ENCODE results near the gene RSPH3.

Gene RSPH3

GRCh38 chr6:158947284-158947683 lies 52.7 kb downstream of the RSPH3 start:
- Histone ChIP-seq H3K4me1 (ENCODE audit: control insufficient read depth, low read length) (peaks cover 6% of the 10 kb centered on the region), H3K9me2 (replicated peaks; ENCODE audit: control insufficient read depth, low read length) (no peaks in the 10 kb centered on the region), H3K4me3 (ENCODE audit: low read length) (no peak overlapping the region), H3K36me3 (ENCODE audit: control insufficient read depth, low read length) (no peaks in the 10 kb centered on the region), H3K27me3 (ENCODE audit: control insufficient read depth, low read length) (no peaks in the 10 kb centered on the region), H4K20me1 (ENCODE audit: control insufficient read depth, insufficient read depth, low read depth, low read length) (no peaks in the 10 kb centered on the region), H3K27ac (ENCODE audit: low read depth, low read length) (no peak overlapping the region), H3K9me3 (ENCODE audit: control insufficient read depth, insufficient read depth, low read length) (no peaks in the 10 kb centered on the region), H3K4me2 (ENCODE audit: low read length) (no peak overlapping the region), H3K79me2 (ENCODE audit: control insufficient read depth, low read length) (no peaks in the 10 kb centered on the region), H3F3A (ENCODE audit: control insufficient read depth, insufficient read depth) (0 out of 2 replicates have a peak, but pooled peaks cover 4% of the 10 kb centered on the region)
- TF ChIP-seq, protein P1, sequence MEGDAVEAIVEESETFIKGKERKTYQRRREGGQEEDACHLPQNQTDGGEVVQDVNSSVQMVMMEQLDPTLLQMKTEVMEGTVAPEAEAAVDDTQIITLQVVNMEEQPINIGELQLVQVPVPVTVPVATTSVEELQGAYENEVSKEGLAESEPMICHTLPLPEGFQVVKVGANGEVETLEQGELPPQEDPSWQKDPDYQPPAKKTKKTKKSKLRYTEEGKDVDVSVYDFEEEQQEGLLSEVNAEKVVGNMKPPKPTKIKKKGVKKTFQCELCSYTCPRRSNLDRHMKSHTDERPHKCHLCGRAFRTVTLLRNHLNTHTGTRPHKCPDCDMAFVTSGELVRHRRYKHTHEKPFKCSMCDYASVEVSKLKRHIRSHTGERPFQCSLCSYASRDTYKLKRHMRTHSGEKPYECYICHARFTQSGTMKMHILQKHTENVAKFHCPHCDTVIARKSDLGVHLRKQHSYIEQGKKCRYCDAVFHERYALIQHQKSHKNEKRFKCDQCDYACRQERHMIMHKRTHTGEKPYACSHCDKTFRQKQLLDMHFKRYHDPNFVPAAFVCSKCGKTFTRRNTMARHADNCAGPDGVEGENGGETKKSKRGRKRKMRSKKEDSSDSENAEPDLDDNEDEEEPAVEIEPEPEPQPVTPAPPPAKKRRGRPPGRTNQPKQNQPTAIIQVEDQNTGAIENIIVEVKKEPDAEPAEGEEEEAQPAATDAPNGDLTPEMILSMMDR (IDR thresholded peaks at IDR 0.05; ENCODE audit: low read depth, low read length, poor library complexity, severe bottlenecking) = no peak
- TF ChIP-seq EZH2phosphoT487 (IDR thresholded peaks at IDR 0.05; ENCODE audit: borderline replicate concordance, low read length) = no peak

DNA sequence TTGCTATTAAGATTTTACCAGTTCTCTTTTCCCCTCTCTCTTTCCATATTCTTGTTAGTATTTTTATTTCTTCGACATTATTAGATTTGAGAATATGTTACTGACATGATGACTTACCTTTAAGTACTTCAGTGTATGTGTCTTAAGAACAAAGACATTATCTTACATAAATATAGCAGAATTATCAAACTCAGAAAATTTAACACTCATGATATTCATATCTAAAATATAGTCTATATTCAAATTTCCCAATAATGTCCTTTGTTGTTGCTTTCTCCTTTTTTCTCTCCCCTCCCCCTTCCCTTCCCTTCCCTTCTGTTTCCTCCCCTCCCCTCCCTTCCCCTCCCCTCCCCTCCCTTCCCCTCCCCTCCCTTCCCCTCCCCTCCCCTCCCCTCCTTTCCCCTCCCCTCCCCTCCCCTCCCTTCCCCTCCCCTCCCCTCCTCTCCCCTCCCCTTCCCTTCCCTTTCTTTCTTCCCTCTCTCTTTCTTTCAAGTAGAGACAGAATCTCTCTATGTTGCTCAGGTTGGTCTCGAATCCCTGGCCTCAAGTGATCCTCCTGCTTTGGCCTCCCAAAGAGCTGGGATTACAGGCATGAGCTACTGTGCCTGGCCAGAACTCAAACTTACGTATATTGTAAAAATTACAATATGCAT lies 56.5 kb downstream of the RSPH3 start:
- no peak overlapping the region for H3K4me3 ChIP-seq (ENCODE audit: low read length)
- no peaks in the 10 kb centered on the region for H3K9me2 ChIP-seq (replicated peaks; ENCODE audit: control insufficient read depth, low read length)
- no peak overlapping the region for H3K27ac ChIP-seq (ENCODE audit: low read depth, low read length)
- TF ChIP-seq EZH2phosphoT487 (IDR thresholded peaks at IDR 0.05; ENCODE audit: borderline replicate concordance, low read length) = no peak
- TF ChIP-seq, protein P1 (IDR thresholded peaks at IDR 0.05; ENCODE audit: low read depth, low read length, poor library complexity, severe bottlenecking) = no peak
- H3K79me2 ChIP-seq (ENCODE audit: control insufficient read depth, low read length) = no peaks in the 10 kb centered on the region
- no peak overlapping the region for H3K4me2 ChIP-seq (ENCODE audit: low read length)
- peaks cover 24% of the 10 kb centered on the region for H3K4me1 ChIP-seq (ENCODE audit: control insufficient read depth, low read length)
- no peaks in the 10 kb centered on the region for H4K20me1 ChIP-seq (ENCODE audit: control insufficient read depth, insufficient read depth, low read depth, low read length)
- no peaks in the 10 kb centered on the region for H3K36me3 ChIP-seq (ENCODE audit: control insufficient read depth, low read length)
- no peaks in the 10 kb centered on the region for H3K27me3 ChIP-seq (ENCODE audit: control insufficient read depth, low read length)
- H3F3A ChIP-seq (ENCODE audit: control insufficient read depth, insufficient read depth) = peaks cover 4% of the 10 kb centered on the region; the same call in 1 of the 2 replicates
- no peaks in the 10 kb centered on the region for H3K9me3 ChIP-seq (ENCODE audit: control insufficient read depth, insufficient read depth, low read length)

DNA sequence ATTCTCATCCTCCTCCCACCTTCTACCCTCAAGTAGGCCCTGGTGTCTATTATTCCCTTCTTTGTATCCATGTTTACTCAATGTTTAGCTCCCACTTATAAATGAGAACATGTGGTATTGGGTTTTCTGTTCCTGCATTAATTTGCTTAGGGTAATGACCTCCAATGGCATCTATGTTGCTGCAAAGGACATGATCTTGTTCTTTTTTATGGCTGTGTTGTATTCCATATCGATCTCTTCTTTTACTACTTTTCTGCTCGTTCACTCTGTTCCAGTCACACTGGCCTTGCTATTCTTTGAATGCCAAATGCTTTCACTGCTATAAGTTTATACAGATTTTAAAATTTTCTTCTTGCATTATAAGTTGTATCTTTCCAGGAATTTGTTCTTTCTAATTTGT lies 57.7 kb downstream of the RSPH3 start:
- Histone ChIP-seq H3K36me3 (ENCODE audit: control insufficient read depth, low read length) (no peaks in the 10 kb centered on the region), H3K9me2 (replicated peaks; ENCODE audit: control insufficient read depth, low read length) (no peaks in the 10 kb centered on the region), H3K4me1 (ENCODE audit: control insufficient read depth, low read length) (peaks cover 27% of the 10 kb centered on the region), H3F3A (ENCODE audit: control insufficient read depth, insufficient read depth) (peaks cover 4% of the 10 kb centered on the region; the same call in 1 of the 2 replicates), H3K79me2 (ENCODE audit: control insufficient read depth, low read length) (no peaks in the 10 kb centered on the region), H3K9me3 (ENCODE audit: control insufficient read depth, insufficient read depth, low read length) (no peaks in the 10 kb centered on the region), H3K27me3 (ENCODE audit: control insufficient read depth, low read length) (no peaks in the 10 kb centered on the region), H3K27ac (ENCODE audit: low read depth, low read length) (no peak overlapping the region), H3K4me2 (ENCODE audit: low read length) (no peak overlapping the region), H3K4me3 (ENCODE audit: low read length) (no peak overlapping the region), H4K20me1 (ENCODE audit: control insufficient read depth, insufficient read depth, low read depth, low read length) (no peaks in the 10 kb centered on the region)
- TF ChIP-seq, protein P1 (IDR thresholded peaks at IDR 0.05; ENCODE audit: low read depth, low read length, poor library complexity, severe bottlenecking) = no peak
- TF ChIP-seq EZH2phosphoT487 (IDR thresholded peaks at IDR 0.05; ENCODE audit: borderline replicate concordance, low read length) = no peak
